ENCODE data around the gene CCSER2. TPM values are rescaled to one million over a fixed set of nuclear protein-coding genes. Genes with fewer than 3 reads are reported as not detected.
A peak's percentile ranks its signal among the peaks of the same experiment; 100 is the strongest.
"Not testable (repeated sequence)": the region's sequence is repeated elsewhere in the genome, so short reads cannot be mapped to it uniquely, and the experiment has no call there.

The CCSER2 gene
- polyA plus RNA-seq, 3 donors from 2014 or later: 81.3 to 118 (median 103) TPM

GRCh38 chr10:84302223-84302622 lies 26.2 kb upstream of the CCSER2 start:
- no peak for DNase-seq
- Mint-ChIP-seq H3K9me3 (peaks cover 0 to 2% (median 0%) of the 10 kb centered on the region in 6 donors), H3K27ac (no peak overlapping the region), H3K4me1 (no peaks in the 10 kb centered on the region), H3K4me3 (no peak overlapping the region), H3K27me3 (ENCODE audit: low read depth in 3 of 3) (peaks cover 1 to 9% (median 6%) of the 10 kb centered on the region in 3 donors), H3K36me3 (no peaks in the 10 kb centered on the region)

- Mint-ChIP-seq H3K27me3 (ENCODE audit: low read depth in 3 of 3) (peaks cover 0 to 7% (median 7%) of the 10 kb centered on the region in 3 donors), H3K4me3 (no peak overlapping the region), H3K27ac (peak overlapping the region in 1 of 6 donors; percentile 10), H3K9me3 (peaks cover 0 to 2% (median 0%) of the 10 kb centered on the region in 6 donors), H3K36me3 (no peaks in the 10 kb centered on the region), H3K4me1 (peaks cover 5 to 7% of the 10 kb centered on the region in 2 donors)
- DNase-seq: no peak
Measured at GRCh38 chr10:84306751-84307384, 21.5 kb upstream of the CCSER2 start.

DNA sequence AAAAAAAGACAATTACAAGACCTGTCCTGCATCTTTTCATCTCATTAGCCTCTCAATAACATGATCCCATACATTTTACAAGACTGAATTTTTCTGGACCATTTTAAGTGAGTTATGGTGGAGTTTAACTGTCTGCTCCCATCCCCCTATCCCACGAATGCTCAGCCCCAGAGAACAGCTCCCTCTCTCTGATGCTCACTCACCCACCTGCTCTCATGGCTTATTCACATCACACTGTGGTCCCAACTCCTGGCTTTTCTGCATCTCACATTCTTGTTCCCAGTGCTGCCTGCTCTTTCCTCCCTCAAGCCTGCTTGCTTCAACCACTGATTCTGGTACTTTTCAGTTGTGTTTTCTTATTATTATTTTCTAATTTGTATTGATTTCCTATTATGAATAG lies 20.4 kb upstream of the CCSER2 start:
- Mint-ChIP-seq H3K4me1 (peaks cover 5 to 7% of the 10 kb centered on the region in 2 donors), H3K27me3 (ENCODE audit: low read depth in 3 of 3) (peaks cover 0 to 7% (median 5%) of the 10 kb centered on the region in 3 donors), H3K27ac (no peak overlapping the region), H3K36me3 (no peaks in the 10 kb centered on the region), H3K9me3 (peaks cover 0 to 2% (median 0%) of the 10 kb centered on the region in 6 donors), H3K4me3 (no peak overlapping the region)
- no peak for DNase-seq

- no peaks in the 10 kb centered on the region for H3K36me3 Mint-ChIP-seq
- peaks cover 5 to 7% of the 10 kb centered on the region in 2 donors for H3K4me1 Mint-ChIP-seq
- H3K9me3 Mint-ChIP-seq: peaks cover 0 to 2% (median 0%) of the 10 kb centered on the region in 6 donors
- H3K27me3 Mint-ChIP-seq (ENCODE audit: low read depth in 3 of 3): peaks cover 0 to 7% (median 5%) of the 10 kb centered on the region in 3 donors
- DNase-seq: no peak
- H3K4me3 Mint-ChIP-seq: no peak overlapping the region
- peak overlapping the region in 1 of 6 donors; percentile 3 for H3K27ac Mint-ChIP-seq
Measured at GRCh38 chr10:84308481-84309304, 19.7 kb upstream of the CCSER2 start.

DNA sequence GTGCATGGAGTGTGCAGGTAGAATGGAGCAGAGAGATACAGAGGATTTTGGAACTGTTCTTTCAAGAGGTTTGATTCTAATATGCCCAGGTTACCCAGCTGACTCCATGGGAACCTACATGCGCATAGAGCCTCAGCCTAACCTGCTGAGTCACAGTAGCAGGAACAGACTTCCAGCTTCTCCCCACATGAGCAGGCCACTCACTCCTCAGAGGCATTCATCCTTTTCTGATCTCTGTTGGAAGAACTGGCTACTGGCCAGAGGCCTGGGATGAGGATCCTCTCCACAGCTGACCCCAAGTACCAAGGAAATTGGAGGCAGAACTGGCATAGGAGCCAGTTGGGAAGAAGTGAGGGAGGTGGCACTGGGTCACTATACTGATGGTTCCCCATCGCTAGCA lies 17.9 kb upstream of the CCSER2 start:
- Mint-ChIP-seq H3K9me3 (peaks cover 0 to 2% (median 0%) of the 10 kb centered on the region in 6 donors), H3K36me3 (no peaks in the 10 kb centered on the region), H3K27ac (no peak overlapping the region), H3K27me3 (ENCODE audit: low read depth in 3 of 3) (peaks cover 0 to 7% (median 5%) of the 10 kb centered on the region in 3 donors), H3K4me3 (no peak overlapping the region), H3K4me1 (peaks cover 5 to 7% of the 10 kb centered on the region in 2 donors)
- DNase-seq: no peak

GRCh38 chr10:84311576-84311975 lies 16.8 kb upstream of the CCSER2 start:
- Mint-ChIP-seq H3K4me3 (no peak overlapping the region), H3K9me3 (no peaks in the 10 kb centered on the region), H3K27ac (no peak overlapping the region), H3K27me3 (ENCODE audit: low read depth in 3 of 3) (peaks cover 2 to 5% (median 3%) of the 10 kb centered on the region in 3 donors), H3K36me3 (no peaks in the 10 kb centered on the region), H3K4me1 (peaks cover 5 to 7% of the 10 kb centered on the region in 2 donors)
- no peak for DNase-seq

- H3K27ac Mint-ChIP-seq: no peak overlapping the region
- H3K36me3 Mint-ChIP-seq: no peaks in the 10 kb centered on the region
- H3K4me3 Mint-ChIP-seq: no peak overlapping the region
- no peaks in the 10 kb centered on the region for H3K9me3 Mint-ChIP-seq
- DNase-seq: no peak
- H3K27me3 Mint-ChIP-seq (ENCODE audit: low read depth in 3 of 3): peaks cover 2 to 5% (median 4%) of the 10 kb centered on the region in 3 donors
- H3K4me1 Mint-ChIP-seq: peaks cover 5 to 7% of the 10 kb centered on the region in 2 donors
Measured at GRCh38 chr10:84312816-84313215, 15.6 kb upstream of the CCSER2 start.

DNA sequence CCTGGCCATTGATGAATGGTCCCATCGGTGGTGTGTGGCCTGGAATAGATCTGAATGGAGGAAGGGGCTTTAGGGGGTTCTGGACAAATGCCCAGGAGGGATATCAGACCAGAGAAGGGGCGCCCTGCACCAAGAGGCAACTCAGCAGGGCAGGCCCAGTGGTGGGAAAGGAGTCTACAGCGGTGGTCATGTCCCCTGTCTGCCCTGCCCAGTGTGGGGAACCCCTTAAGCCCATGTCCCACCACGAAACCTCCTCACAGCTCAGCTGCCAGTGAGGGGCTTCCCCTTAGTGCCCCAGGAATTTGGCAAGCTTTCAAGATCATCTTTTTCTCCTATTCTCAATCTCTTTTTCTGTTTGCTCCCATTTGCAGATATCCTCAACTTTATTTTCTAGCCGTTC lies 14.1 kb upstream of the CCSER2 start:
- Mint-ChIP-seq H3K9me3 (no peaks in the 10 kb centered on the region), H3K4me3 (no peak overlapping the region), H3K27ac (peak overlapping the region in 1 of 6 donors; percentile 15), H3K36me3 (no peaks in the 10 kb centered on the region), H3K27me3 (ENCODE audit: low read depth in 3 of 3) (peaks cover 2 to 6% (median 4%) of the 10 kb centered on the region in 3 donors), H3K4me1 (no peaks in the 10 kb centered on the region)
- DNase-seq: no peak

DNA sequence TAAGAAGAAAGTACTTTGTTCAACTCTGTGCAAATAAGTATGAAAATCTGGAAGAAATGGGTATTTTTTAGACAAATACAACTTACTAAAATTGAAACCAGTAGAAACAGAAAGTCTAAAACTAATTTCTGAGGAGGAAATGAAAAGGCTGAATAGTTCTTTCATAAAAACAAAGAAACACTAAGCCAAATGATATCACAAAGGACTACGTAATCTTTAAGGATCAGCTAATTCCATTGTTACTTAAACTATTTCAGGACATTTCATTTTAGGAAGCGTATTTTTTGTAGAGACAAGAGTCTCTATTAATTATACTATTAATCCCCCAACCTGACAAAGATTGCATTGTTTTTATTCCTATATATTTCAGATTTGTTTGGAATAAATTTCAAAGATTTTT lies 11.2 kb upstream of the CCSER2 start:
- DNase-seq: no peak
- H3K36me3 Mint-ChIP-seq: peaks cover 0 to 4% (median 0%) of the 10 kb centered on the region in 3 donors
- H3K4me3 Mint-ChIP-seq: no peak overlapping the region
- H3K9me3 Mint-ChIP-seq: no peaks in the 10 kb centered on the region
- H3K27me3 Mint-ChIP-seq (ENCODE audit: low read depth in 3 of 3): peaks cover 2 to 6% (median 3%) of the 10 kb centered on the region in 3 donors
- no peaks in the 10 kb centered on the region for H3K4me1 Mint-ChIP-seq
- no peak overlapping the region for H3K27ac Mint-ChIP-seq

DNA sequence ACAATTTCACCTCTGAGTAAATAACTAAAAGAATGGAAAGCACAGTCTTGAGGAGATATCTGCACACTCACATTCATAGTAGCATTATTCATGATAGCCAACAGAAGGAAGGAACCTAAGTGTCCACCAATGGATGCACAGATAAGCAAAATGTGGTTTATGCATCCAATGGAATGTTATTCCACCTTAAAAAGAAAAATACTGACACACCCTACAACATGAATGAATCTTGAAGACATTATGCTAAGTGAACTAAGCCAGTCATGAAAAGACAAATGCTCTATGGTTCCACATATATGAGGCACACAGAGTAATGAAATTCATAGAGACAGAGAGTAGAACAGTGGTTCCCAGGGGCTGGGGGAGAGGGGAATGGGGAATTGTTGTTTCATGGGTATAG lies 6.5 kb upstream of the CCSER2 start:
- Mint-ChIP-seq H3K4me1 (no peaks in the 10 kb centered on the region), H3K4me3 (no peak overlapping the region), H3K27me3 (ENCODE audit: low read depth in 3 of 3) (peaks cover 2 to 3% (median 3%) of the 10 kb centered on the region in 3 donors), H3K9me3 (no peaks in the 10 kb centered on the region), H3K27ac (no peak overlapping the region), H3K36me3 (peaks cover 0 to 4% (median 0%) of the 10 kb centered on the region in 3 donors)
- DNase-seq: no peak

DNA sequence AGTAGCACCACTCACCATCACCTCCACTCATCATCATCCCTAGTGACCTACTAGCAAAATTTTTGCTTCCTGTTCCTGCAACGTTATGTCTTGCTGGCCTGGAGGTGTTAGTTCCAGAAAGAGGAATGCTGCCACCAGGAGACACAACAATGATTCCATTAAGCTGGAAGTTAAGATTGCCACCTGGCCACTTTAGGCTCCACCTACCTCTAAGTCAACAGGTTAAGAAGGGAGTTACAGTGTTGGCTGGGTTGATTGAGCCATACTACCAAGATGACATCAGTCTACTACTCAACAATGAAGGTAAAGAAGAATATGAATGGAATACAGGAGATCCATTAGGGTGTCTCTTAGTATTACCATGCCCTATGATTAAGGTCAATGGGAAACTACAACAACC lies 4.8 kb upstream of the CCSER2 start:
- not testable (repeated sequence) for H3K36me3 Mint-ChIP-seq; DNase-seq; H3K4me1 Mint-ChIP-seq; H3K9me3 Mint-ChIP-seq; H3K27ac Mint-ChIP-seq; H3K4me3 Mint-ChIP-seq; H3K27me3 Mint-ChIP-seq (ENCODE audit: low read depth in 3 of 3)

DNA sequence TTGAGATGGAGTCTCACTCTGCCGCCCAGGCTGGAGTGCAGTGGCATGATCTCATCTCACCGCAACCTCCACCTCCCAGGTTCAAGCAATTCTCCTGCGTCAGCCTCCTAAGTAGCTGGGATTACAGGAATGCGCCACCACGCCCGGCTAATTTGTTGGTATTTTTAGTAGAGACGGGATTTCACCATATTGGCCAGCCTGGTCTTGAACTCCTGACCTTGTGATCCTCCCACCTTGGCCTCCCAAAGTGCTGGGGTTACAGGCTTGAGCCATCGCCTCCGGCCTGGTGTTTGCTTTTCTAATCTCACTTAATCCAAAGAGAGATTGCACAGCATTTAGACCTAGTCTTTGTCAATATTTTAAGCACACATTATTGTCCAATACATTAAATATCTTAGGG lies 1.4 kb upstream of the CCSER2 start:
- peaks cover 35 to 39% of the 10 kb centered on the region in 2 donors for H3K4me1 Mint-ChIP-seq
- not testable (repeated sequence) for H3K9me3 Mint-ChIP-seq, H3K36me3 Mint-ChIP-seq, DNase-seq
- H3K27me3 Mint-ChIP-seq (ENCODE audit: low read depth in 3 of 3): peaks cover 16 to 28% (median 27%) of the 10 kb centered on the region in 3 donors
- H3K4me3 Mint-ChIP-seq: peak overlapping the region in 1 of 5 donors; percentile 92
- peak overlapping the region in 2 of 6 donors; percentile 86 to 96 for H3K27ac Mint-ChIP-seq

DNA sequence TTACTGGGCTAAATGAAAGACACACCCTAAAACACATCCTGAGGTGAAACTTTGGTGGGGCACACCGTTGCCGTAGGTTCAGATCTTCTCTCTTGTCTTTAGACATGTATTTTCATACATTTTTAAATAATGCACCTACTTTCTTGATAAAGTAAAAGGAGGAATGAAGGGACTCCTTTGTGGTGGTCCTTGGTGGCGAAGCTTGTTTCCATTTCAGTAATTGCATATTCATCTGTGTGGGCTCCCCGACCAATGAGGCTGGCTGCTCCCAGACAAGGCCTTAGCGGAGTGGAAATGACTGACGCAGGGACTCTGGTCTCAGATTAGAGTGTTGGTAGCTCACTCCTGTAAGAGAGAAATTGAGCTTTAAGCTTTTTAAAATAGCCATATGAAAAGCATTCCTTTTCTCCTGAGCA lies 815 bp downstream of the CCSER2 start:
- Mint-ChIP-seq H3K4me1 (peaks cover 35 to 39% of the 10 kb centered on the region in 2 donors), H3K36me3 (no peaks in the 10 kb centered on the region), H3K4me3 (peak overlapping the region; percentile 95 to 98 (median 96)), H3K27me3 (ENCODE audit: low read depth in 3 of 3) (peaks cover 14 to 32% (median 31%) of the 10 kb centered on the region in 3 donors), H3K27ac (peak overlapping the region in 5 of 6 donors; percentile 97 to 99 (median 98)), H3K9me3 (peaks cover 0 to 2% (median 0%) of the 10 kb centered on the region in 6 donors)
- DNase-seq: peak; percentile 62 to 68 (median 63)
